H7 (cell line): ENCODE measurements around the gene RIMBP3C. TPM values are rescaled to one million over a fixed set of nuclear protein-coding genes. Genes with fewer than 3 reads are reported as not detected.
A peak's percentile ranks its signal among the peaks of the same experiment; 100 is the strongest.
"Not testable (repeated sequence)": the region's sequence is repeated elsewhere in the genome, so short reads cannot be mapped to it uniquely, and the experiment has no call there.

Experiments used
- DNase-seq: peaks from one replicate; pipeline ENCODE4 v3.0.0; 2012
- H3K27me3 ChIP-seq: 2 replicates; pipeline ENCODE4 v1.6.0; 2011; ENCODE audit warnings: mild to moderate bottlenecking, low read length; ENCODE audit not compliant: control insufficient read depth, insufficient read depth
- H3K36me3 ChIP-seq: replicated peaks from 2 replicates; pipeline ENCODE4 v1.5.1; 2011; ENCODE audit warnings: low read length; ENCODE audit not compliant: control insufficient read depth, insufficient read depth
- H3K4me3 ChIP-seq: 2 replicates; pipeline ENCODE4 v1.5.1; 2011; ENCODE audit warnings: low read depth, mild to moderate bottlenecking, control low read depth, low read length, moderate library complexity; ENCODE audit not compliant: insufficient read depth
- total RNA-seq: library from RNA; depleted of rRNA; stranded (reverse); fragments of >200 nt; shearing (Covaris generic); gene quantifications from 2 replicates; pipeline ENCODE4 v1.2.3, GENCODE V29; 2014

The RIMBP3C gene
- total RNA-seq, 1 experiment from 2014 or later, result 0.17 TPM

DNA sequence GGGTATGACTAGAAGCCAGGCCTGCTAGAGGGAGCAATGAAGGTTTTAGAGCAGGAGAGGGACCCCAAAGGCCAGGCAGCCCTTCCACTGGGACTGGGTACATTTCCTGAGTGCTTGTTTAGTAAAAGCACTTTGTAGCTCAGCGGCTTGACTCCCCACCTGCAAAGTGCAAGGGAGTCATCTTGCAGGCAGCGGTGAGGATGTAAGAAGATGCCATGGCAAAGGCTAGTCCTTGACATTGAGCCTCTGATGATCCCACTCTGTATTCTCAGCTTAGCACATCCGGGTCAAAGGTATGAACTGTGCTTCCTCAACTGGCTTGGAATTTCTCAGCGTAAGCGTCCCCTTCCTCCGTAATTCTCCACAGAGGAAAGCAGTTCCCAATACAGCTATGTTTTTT, 13.2 kb upstream of the RIMBP3C start:
- Histone ChIP-seq H3K27me3 (no peaks in the 10 kb centered on the region), H3K36me3 (no peaks in the 10 kb centered on the region), H3K4me3 (no peak overlapping the region)
- peak; percentile 31 for DNase-seq

DNA sequence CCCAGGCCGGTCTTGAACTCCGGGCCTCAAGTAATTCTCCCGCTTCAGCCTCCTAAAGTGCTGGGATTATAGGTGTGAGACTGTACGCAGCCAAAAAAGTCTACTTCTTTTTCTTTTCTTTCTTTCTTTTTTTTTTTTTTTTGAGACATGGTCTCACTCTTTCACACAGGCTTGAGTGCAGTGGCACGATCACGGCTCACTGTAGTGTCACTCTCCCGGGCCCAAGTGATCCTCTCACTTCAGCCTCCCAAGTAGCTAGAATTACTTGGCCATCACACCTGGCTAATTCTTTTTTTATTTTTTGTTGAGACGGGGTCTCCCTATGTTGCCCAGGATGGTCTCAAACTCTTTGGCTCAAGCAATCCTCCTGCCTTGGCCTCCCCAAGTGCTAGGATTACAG, 12.7 kb upstream of the RIMBP3C start:
- no peaks in the 10 kb centered on the region for H3K36me3 ChIP-seq
- no peak overlapping the region for H3K4me3 ChIP-seq
- H3K27me3 ChIP-seq, result no peaks in the 10 kb centered on the region
- DNase-seq, result no peak

DNA sequence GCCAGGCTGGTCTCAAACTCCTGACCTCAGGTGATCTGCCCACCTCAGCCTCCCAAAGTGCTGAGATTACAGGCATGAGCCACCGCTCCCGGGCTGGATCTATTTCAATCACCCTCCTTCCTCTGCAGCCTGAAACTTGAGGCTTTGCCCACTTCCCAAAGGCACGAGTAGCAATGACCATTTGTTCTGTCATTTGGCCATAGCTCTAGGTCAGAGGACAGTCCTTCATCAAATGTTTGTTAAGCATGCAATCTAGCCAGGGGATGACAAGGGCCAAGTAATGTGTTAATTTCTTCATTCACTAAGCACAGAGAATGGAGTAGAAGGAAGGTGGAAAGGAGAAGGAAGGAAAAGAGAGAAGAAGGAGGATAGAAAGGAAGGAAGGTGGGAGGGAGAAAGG, 9.4 kb upstream of the RIMBP3C start:
- not testable (repeated sequence) for H3K36me3 ChIP-seq, H3K27me3 ChIP-seq, H3K4me3 ChIP-seq, DNase-seq

DNA sequence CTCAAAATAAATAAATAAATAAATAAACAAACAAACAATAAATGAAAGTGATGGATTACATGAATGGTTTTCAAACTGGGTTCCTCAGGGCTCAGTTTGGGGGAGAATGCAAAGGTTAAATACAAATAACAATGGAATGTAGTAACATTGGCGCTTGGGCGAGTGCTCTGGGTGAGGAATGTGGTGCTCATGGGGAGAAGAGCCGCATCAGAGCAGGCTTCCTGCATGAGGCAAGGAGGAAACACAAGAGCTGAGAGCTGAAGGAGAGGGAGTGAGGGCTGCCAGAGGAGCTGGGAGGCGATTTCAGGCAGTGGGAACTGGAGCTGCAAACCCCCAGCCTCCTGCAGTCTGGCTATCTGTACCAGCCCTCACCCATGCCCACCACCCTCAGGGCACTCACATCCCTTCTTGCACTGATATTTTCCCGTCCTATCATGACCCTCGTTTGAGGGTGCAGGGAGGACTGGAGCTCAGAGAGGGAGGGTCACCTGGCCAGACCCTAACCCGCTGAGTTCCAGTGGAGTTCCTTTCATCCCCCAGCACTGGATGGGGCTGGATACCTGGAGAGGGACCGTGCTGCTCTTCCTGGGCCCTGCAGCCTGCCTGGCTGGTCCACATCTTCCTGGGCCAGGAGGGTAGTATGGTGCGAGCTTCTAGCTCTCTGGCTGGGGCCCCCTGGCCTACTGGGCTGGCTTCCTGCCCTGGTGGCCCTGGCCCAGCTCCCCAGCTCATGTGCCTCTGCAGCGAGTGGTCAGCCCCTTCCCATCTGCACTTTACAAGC, 8.3 kb upstream of the RIMBP3C start:
- H3K27me3 ChIP-seq, H3K36me3 ChIP-seq, DNase-seq, H3K4me3 ChIP-seq: not testable (repeated sequence)

DNA sequence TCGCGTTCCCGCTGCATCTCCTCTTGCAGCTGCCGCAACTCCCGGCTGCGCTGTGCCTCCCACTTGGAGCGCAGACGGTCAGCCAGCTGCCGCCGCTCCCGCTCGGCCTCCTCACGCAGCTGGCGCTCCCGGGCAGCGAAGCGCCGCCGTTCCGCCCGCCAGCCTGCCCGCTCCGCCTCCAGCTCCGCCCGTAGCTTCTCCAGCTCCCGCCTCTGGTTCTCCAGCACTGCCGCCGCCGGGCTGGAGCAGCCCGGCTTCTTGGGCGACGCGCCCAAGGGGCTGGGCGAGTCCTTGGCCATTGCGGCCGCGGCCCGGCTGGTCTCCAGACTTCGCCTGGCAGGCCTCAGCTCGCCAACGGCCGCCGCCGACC, 598 bp downstream of the RIMBP3C start:
- H3K4me3 ChIP-seq, DNase-seq, H3K27me3 ChIP-seq, H3K36me3 ChIP-seq: not testable (repeated sequence)

DNA sequence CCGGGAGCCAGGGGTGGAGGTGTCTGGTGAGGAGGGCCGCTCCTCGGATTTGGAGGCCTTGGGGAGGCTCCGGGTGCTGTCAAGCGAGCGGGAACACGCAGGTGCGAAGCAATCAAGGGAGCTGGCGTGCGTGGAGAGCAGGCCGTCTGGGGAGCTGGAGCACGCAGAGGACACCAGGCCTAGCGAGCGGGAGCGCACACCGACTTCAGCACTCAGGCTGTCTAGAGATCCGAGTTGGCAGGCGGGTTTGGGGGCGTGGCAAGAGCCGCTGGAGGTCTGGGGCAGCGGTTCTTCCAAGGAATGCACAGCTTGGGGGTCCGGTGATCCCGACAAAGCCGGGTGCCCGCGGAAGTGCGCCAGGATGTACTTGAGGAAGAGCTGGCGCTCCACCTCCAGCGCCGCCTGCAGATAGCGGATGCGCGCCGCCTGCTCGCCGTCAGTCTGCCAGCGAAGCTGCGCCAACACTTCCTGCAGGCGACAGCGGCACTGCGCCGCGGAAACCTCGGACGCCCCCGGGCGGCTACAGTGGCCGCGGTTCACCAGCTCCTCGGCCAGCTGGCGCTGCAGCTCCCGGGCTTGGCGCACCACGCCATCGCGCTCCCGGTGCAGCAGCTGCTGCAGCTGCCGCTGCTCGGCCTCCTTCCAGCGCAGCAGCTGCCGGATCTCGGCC, 1.1 kb downstream of the RIMBP3C start:
- not testable (repeated sequence) for H3K36me3 ChIP-seq, H3K27me3 ChIP-seq, DNase-seq, H3K4me3 ChIP-seq

DNA sequence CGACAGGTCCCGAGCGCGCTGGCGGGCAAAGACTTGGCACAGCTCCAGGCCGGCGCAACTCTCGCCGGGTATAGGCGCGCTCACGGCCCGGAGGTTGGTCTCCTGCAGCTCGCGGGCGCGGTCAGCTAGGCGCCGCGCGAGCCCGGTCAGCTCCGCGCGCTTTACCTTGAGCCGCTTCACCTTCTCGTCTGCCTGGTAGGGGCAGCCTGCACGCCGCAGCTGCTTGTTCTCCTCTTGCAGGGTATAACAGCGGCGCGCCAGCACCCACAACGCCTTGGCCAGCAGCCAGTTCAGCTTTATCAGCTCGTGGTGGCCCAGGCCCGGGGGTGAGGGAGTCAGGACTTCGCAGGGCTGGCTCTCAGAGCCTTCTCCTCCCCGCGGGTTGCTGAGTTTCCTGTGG, 1.7 kb downstream of the RIMBP3C start:
- H3K27me3 ChIP-seq, H3K36me3 ChIP-seq, H3K4me3 ChIP-seq, DNase-seq: not testable (repeated sequence)

DNA sequence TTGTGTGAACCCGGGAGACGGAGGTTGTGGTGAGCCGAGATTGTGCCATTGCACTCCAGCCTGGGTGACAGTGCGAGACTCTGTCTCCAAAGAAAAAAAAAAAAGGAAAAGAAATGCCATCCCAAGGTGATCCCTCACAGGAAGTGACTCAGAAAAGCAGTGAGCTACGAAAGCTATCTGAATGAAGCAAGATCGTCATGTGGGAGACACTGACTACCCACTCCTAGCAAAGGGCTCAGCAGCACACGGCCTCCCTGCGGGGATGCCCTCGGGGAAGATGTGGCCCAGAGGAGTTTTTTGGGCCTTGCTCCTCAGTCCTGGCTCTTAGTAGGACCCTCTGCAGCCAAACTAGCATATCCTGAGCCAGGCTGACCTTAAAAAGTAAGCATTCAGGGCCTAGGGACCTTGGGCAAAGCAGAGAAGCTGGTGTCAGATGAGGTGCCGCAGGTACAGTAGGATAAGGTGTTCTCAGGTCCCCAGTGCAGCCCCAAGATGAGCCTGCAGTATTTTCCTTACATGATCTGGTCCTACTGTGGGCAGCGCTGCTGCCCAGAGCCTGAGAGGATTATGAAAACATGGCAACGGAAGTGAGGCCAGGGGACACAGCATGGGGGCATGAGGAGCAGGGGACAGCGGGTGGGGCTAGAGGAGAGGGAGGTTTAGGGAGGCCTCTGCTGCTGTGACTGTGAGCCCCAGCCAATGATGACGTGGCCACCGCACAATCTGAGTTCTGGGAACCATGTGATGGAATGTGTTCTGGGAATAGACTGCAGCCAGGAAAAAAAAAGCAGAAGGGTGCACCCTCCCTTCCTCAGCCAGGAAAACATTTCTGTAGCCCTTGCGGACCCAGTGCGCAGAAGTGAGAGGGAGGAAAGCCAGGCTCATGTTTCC, 6.6 kb downstream of the RIMBP3C start:
- DNase-seq, H3K4me3 ChIP-seq, H3K27me3 ChIP-seq, H3K36me3 ChIP-seq: not testable (repeated sequence)

DNA sequence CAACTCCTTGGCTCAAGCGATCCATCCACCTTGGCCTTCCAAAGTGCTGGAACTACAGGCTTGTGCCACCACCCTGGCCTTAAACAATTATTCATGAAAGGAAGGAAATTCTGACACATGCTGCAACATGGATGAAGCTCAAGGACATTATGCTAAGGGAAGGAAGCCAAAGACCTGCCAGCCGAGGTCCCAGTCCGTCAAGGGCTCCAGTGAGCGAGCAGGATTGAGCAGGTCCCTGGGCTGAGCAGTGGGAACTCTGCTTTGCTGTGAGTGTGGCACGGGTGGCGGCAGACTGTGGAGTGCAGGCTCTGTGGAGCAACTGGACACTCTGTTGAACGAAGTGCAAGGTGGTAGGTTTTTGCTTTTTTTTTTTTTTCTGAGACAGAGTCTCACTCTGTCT, 11.4 kb downstream of the RIMBP3C start:
- H3K36me3 ChIP-seq, H3K27me3 ChIP-seq, DNase-seq, H3K4me3 ChIP-seq: not testable (repeated sequence)

DNA sequence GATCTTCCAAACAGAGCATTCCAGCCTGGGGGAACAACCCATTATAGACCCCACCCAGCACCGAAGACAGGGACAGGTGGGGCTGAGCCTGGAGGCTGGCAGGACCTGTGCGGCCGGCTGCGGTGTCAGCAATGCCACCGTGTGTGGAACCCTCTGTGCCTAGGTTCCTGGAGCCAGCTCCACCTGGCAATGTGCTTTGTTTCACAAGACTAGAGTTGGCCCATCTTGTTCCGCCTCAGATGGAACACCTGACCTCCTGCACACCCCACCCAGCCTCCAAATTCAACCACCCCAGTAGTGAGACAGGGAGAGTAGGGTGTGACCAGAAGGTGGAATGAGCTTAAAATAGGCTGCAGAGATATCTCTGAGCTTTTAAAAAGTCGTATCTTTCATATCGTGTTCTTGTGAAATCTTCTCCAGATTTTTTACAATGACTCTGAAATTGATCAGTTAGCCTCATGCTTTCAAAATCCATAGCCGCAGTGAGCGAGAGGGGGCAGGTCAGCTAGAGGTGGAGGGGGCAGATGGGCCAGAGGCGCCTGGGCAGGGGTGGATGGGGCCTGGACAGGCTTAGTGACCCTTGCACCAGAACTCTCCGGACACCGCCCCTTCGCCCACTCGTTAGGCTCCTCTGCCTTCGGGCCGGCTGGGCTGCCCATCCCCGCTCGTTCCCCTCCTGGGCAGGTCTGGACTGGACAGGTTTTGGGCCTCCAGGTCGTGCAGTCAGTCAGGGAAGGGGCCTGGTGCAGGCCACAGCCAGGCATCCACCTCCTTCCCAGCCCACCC, 18.2 kb downstream of the RIMBP3C start:
- not testable (repeated sequence) for H3K36me3 ChIP-seq, H3K4me3 ChIP-seq, DNase-seq, H3K27me3 ChIP-seq

DNA sequence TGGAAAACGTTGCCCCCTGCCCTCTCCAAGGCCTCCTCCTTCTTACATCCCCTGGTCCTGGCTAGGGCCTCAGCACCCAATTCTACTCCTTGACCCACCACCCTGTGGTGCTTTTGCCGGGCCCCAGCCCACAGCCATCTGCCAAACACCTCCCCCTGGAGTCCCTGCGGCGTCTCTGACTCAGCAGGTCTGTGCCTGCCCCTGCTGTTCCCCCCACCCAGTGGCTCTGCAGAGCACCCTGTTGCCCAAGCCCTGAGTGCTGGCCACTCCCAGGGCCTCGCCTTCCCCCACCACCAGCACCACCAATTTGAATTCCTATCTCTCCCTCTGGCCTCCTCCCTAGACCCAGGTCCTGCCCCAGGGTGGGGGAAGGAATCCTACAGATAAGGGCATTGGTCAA, 19.7 kb downstream of the RIMBP3C start:
- not testable (repeated sequence) for H3K4me3 ChIP-seq, H3K27me3 ChIP-seq, DNase-seq, H3K36me3 ChIP-seq

DNA sequence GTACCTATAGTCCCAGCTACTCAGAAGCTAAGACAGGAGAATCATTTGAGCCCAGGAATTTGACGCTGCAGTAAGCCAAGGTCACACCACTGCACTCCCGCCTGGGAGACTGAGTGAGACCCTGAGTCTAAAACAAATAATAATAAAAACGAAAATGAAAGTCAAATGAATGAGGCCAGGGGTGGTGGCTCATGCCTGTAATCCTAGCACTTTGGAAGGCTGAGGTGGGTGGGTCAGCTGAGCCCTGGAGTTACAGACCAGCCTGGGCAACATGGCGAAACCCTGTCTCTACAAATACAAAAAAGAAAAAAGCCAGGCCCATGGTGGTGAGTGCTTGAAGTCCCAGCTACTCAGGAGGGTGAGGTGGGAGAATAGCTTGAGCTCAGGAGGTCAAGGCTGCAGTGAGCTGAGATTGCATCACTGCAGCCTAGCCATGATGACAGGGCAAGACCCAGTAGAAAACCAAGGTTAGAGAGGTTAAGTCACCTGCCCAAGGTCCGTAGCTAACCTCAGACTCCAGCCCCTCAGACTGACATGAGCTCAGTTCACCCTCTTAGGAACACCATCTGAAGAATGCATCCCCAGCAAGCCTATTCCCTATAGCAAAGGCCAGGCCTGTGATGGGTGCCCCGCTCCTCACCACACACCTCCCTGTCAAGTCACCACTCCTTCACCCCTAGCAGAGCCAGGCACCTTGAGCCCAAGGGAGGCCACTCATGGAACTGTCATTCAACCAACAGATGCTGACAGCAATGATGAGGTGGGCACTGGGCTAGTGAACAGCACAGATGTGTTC, 24.4 kb downstream of the RIMBP3C start:
- not testable (repeated sequence) for H3K4me3 ChIP-seq, H3K36me3 ChIP-seq, DNase-seq, H3K27me3 ChIP-seq

DNA sequence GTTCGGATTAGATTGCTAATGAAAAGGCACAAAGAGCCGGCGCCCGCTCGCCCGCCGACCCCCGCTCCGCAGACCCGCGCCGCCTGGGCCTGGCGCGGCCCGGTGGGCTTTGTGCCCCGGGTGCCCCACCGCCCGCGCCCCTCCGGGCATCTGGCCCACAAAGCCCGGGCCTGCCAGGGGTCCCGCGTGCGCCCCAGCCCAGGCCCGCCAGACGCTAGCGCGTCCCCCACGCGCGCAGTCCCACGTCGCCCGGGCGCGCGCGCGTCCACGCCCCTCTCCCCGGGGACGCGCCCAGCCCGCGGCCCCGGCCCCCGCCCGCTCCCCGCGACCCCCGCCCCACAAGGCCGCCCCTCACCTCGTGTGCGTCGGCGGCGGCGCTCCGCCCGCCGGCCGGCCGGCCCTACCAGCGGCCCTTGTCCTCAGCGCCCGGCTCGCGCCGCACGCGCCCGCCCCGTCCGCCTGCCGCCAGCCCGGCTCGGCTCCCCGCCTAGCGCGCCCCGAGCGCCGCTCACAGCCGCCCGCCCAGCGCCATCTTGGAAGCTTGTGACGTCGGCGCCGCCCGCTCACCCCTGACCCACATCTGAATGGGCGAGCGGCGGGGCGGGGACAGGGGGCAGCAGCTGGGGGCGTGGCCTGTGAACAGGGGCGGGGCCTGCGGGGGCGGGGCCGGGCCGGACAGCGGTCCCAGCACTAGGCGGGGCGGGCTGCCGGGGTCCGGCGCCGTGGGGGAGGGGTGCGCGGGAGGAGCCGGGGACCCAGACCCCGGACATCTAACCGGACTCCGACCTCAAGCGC, 34.1 kb downstream of the RIMBP3C start:
- not testable (repeated sequence) for DNase-seq, H3K4me3 ChIP-seq, H3K27me3 ChIP-seq, H3K36me3 ChIP-seq
